IMR-90 (cell line): ENCODE measurements around the gene NHSL1. TPM values are rescaled to one million over a fixed set of nuclear protein-coding genes. Genes with fewer than 3 reads are reported as not detected.

Experiments used
- ATAC-seq: fragments of 200-7000 bp; cut with Tn5 transposase; 2 replicates; pipeline ENCODE4 v1.9.1; 2020; ENCODE audit warnings: low read depth, mild to moderate bottlenecking, moderate library complexity
- BruUV-seq: library from RNA; stranded (reverse); fragments of 400-500 nt; replicated peaks from 2 replicates; lab custom pipeline; 2021; lab: Mats Ljungman, UMichigan
- CTCF ChIA-PET: fragments of 300-600 bp; formaldehyde crosslinking; extraction: SDS; loops from one replicate; lab custom pipeline; 2021; ENCODE audit warnings: antibody characterized with exemption; lab: Yijun Ruan, JAX
- POLR2A ChIA-PET: fragments of 300-600 bp; sonication (Branson Sonifier 250); formaldehyde crosslinking; loops from one replicate; lab custom pipeline; 2022; ENCODE audit warnings: antibody characterized with exemption; ENCODE audit not compliant: unreplicated experiment; lab: Charles Lee
- DNase-seq: peaks from one replicate; pipeline ENCODE4 v3.0.0; 2013
- H2AFZ ChIP-seq: replicated peaks from 2 replicates; pipeline ENCODE3; 2013; ENCODE audit warnings: low read length, mild to moderate bottlenecking; ENCODE audit not compliant: poor library complexity
- H2AK5ac ChIP-seq: 2 replicates; pipeline ENCODE4 v1.6.1; 2013; ENCODE audit warnings: low read depth, low read length, inconsistent platforms
- H2AK9ac ChIP-seq: replicated peaks from 2 replicates; pipeline ENCODE3; 2013; ENCODE audit warnings: mild to moderate bottlenecking, low read depth, low read length, moderate library complexity; ENCODE audit not compliant: poor library complexity
- H2BK120ac ChIP-seq: 2 replicates; pipeline ENCODE4 v1.6.1; 2013; ENCODE audit warnings: low read depth, low read length, inconsistent platforms
- H2BK15ac ChIP-seq: 3 replicates; pipeline ENCODE4 v1.6.1; 2013; ENCODE audit warnings: low read depth, low read length, inconsistent platforms
- H2BK20ac ChIP-seq: 2 replicates; pipeline ENCODE4 v1.6.1; 2013; ENCODE audit warnings: low read depth, mild to moderate bottlenecking, inconsistent platforms, low read length, moderate library complexity
- H2BK5ac ChIP-seq: 2 replicates; pipeline ENCODE4 v1.6.1; 2013; ENCODE audit warnings: mild to moderate bottlenecking, low read depth, low read length, inconsistent platforms; ENCODE audit not compliant: poor library complexity, severe bottlenecking
- H3K14ac ChIP-seq: replicated peaks from 2 replicates; pipeline ENCODE4 v1.6.1; 2013; ENCODE audit warnings: low read depth, low read length, inconsistent platforms
- H3K18ac ChIP-seq: 2 replicates; pipeline ENCODE4 v1.6.1; 2013; ENCODE audit warnings: low read depth, low read length, control low read depth
- H3K23ac ChIP-seq: 2 replicates; pipeline ENCODE4 v1.6.1; 2013; ENCODE audit warnings: low read depth, low read length, inconsistent platforms
- H3K27ac ChIP-seq: 2 replicates; pipeline ENCODE4 v1.5.1; 2013; ENCODE audit warnings: mild to moderate bottlenecking, control low read depth, low read length; ENCODE audit not compliant: insufficient read depth
- H3K27me3 ChIP-seq: 2 replicates; pipeline ENCODE4 v1.6.1; 2013; ENCODE audit warnings: low read length; ENCODE audit not compliant: control insufficient read depth, insufficient read depth
- H3K36me3 ChIP-seq: 2 replicates; pipeline ENCODE4 v1.6.1; 2013; ENCODE audit warnings: low read length, mixed read lengths; ENCODE audit not compliant: control insufficient read depth, insufficient read depth
- H3K4ac ChIP-seq: 2 replicates; pipeline ENCODE4 v1.6.1; 2013; ENCODE audit warnings: low read depth, low read length, inconsistent platforms
- H3K4me1 ChIP-seq: 2 replicates; pipeline ENCODE4 v1.6.1; 2013; ENCODE audit warnings: low read length, mixed read lengths; ENCODE audit not compliant: control insufficient read depth, insufficient read depth
- H3K4me2 ChIP-seq: 2 replicates; pipeline ENCODE4 v1.6.1; 2013; ENCODE audit warnings: low read depth, mild to moderate bottlenecking, control low read depth, low read length, moderate library complexity
- H3K4me3 ChIP-seq: 2 replicates; pipeline ENCODE4 v1.5.1; 2013; ENCODE audit warnings: low read depth, mild to moderate bottlenecking, control low read depth, low read length, moderate library complexity; ENCODE audit not compliant: insufficient read depth
- H3K56ac ChIP-seq: 2 replicates; pipeline ENCODE4 v1.6.1; 2013; ENCODE audit warnings: low read length, inconsistent platforms; ENCODE audit not compliant: insufficient read depth; ENCODE audit errors: extremely low read depth
- H3K79me1 ChIP-seq, 2 experiments: 2 replicates each; pipeline ENCODE4 v1.6.1; 2013; ENCODE audit warnings: low read length in 2 of 2, inconsistent platforms in 1 of 2, low read depth in 1 of 2
- H3K9ac ChIP-seq: 2 replicates; pipeline ENCODE4 v1.6.1; 2013; ENCODE audit warnings: low read depth, low read length, control low read depth
- H3K9me1 ChIP-seq: 2 replicates; pipeline ENCODE4 v1.6.1; 2013; ENCODE audit warnings: low read length, inconsistent platforms; ENCODE audit not compliant: insufficient read depth
- H3K9me3 ChIP-seq: 2 replicates; pipeline ENCODE4 v1.6.1; 2013; ENCODE audit warnings: low read length; ENCODE audit not compliant: control insufficient read depth, insufficient read depth
- H4K20me1 ChIP-seq: 2 replicates; pipeline ENCODE4 v1.6.1; 2013; ENCODE audit warnings: low read length, inconsistent platforms; ENCODE audit not compliant: insufficient read depth
- H4K5ac ChIP-seq: 2 replicates; pipeline ENCODE4 v1.6.1; 2013; ENCODE audit warnings: mild to moderate bottlenecking, low read depth, low read length, control low read depth
- H4K8ac ChIP-seq, 2 experiments: 2 replicates each; pipeline ENCODE4 v1.6.1; 2013; ENCODE audit warnings: low read depth in 2 of 2, low read length in 2 of 2, control low read depth in 1 of 2, inconsistent platforms in 1 of 2
- H4K91ac ChIP-seq: 2 replicates; pipeline ENCODE4 v1.6.1; 2013; ENCODE audit warnings: low read depth, low read length, inconsistent platforms; ENCODE audit not compliant: insufficient read depth
- CEBPB ChIP-seq: IDR thresholded peaks from 2 replicates; pipeline ENCODE4 v1.6.1; 2012; ENCODE audit warnings: low read depth, low read length, improper control_type of control experiment
- NFE2L2 ChIP-seq: fragments of 150-350 bp; IDR thresholded peaks from 2 replicates; pipeline ENCODE4 v1.6.1; 2016; ENCODE audit warnings: low read depth, mild to moderate bottlenecking, low read length
- RFX5 ChIP-seq: IDR thresholded peaks from 2 replicates; pipeline ENCODE4 v1.8.0; 2012; ENCODE audit warnings: low read depth, mild to moderate bottlenecking, low read length, moderate library complexity
- WGBS, 2 experiments: methylation state at CpG; one replicate each; pipeline versions ENCODE4 v1.1.5 to v1.1.7; 2013; ENCODE audit warnings: missing lambda C conversion rate in 2 of 2; ENCODE audit not compliant: insufficient read length in 1 of 2; ENCODE audit errors: extremely low coverage in 2 of 2; 5-methylcytosine and 5-hydroxymethylcytosine counted together
- dilution Hi-C: fragments of 300-500 bp; cut with HindIII; formaldehyde crosslinking; loops from one replicate; pipeline ENCODE4 v1.14.3; 2018; ENCODE audit warnings: low sequenced_read_pairs; ENCODE audit not compliant: unreplicated experiment
- in situ Hi-C: fragments of 300-500 bp; cut with MboI; formaldehyde crosslinking; loops from 3 replicates; pipeline ENCODE4 v1.14.3; 2019; ENCODE audit warnings: low sequenced_read_pairs, inconsistent platforms, mixed read lengths
- intact Hi-C: fragments of 100-400 bp; cut with micrococcal nuclease; formaldehyde crosslinking; loops from 2 replicates; pipeline ENCODE4 v1.10.0; 2022
- polyA plus RNA-seq, 3 experiments: library from polyadenylated mRNA; depleted of rRNA; stranded (reverse); fragments of >200 nt; gene quantifications; 2 replicates each; pipeline ENCODE4 v1.2.3, GENCODE V29; 2012; ENCODE audit warnings: low replicate concordance in 1 of 3
- total RNA-seq: library from RNA; depleted of rRNA; stranded (reverse); fragments of >200 nt; gene quantifications from 2 replicates; pipeline ENCODE4 v1.2.3, GENCODE V29; 2012

NHSL1 gene
- total and polyA plus RNA-seq, 2 of the 4 experiments (the other 2 are of a cell fraction) = 5.6 to 7.2 TPM

DNA sequence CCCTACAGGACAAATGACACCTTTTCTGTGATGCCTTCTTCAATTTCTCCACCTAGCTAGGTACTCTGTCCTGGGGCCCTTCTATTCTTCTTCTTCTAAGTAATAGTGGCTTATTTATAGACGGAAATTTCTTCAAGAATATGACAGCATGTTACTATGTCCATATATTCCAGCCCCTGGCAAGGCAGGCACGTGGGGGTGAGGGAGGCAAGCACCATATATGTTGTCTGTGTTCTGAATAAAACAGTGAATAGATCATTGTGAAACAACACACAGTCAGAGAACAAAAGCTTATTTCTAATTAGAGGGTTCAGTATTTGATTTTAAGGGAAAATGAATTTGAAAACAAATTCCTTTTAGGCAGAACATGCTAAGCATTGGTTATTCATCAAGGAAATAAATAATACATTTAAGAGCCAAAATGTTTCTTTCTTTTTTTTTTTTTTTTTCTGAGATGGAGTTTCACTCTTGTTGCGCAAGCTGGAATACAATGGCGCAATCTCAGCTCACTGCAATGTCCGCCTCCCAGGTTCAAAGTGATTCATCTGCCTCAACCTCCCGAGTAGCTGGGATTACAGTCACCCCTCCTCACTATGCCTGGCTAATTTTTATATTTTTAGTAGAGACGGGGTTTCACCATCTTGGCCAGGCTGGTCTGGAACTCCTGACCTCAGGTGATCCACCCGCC, 89.1 kb downstream of the NHSL1 start:
- H3K27ac ChIP-seq = peak overlapping the region; percentile 67; the same call in 1 of the 2 replicates
- in situ Hi-C loops (loop anchor here (25.0 kb wide), 1 partner anchor 573 kb away; no protein-coding TSS in a partner anchor), dilution Hi-C loops (no loop called here), intact Hi-C loops (no loop called here)
- DNase-seq = peak; percentile 79
- H3K4me3 ChIP-seq = no peak overlapping the region
- peak overlapping the region; percentile 38; the same call in 1 of the 2 replicates for H3K18ac ChIP-seq
- H3K27me3 ChIP-seq = no peaks in the 10 kb centered on the region
- peaks cover 12% of the 10 kb centered on the region for H3K4me1 ChIP-seq
- H3K4me2 ChIP-seq = peak overlapping the region; percentile 26
- no TSS peak for BruUV-seq
- peak overlapping the region in 1 of 2 experiments; percentile 71; a peak in 2 of 4 replicates for H4K8ac ChIP-seq
- no CpG with 5 or more reads among the region's 8 CpGs for WGBS, 2 experiments
- no peak overlapping the region for H3K56ac ChIP-seq
- H3K14ac ChIP-seq = no peak overlapping the region
- H2BK20ac ChIP-seq = peak overlapping the region; percentile 67; the same call in 1 of the 2 replicates
- no peak overlapping the region; the same call in 1 of the 2 replicates for H2AK5ac ChIP-seq
- peak overlapping the region; percentile 45 for H3K4ac ChIP-seq
- H3K9me1 ChIP-seq = peaks cover 26% of the 10 kb centered on the region
- peaks cover 10 to 37% of the 10 kb centered on the region in 2 experiments for H3K79me1 ChIP-seq
- H2AK9ac ChIP-seq = no peak overlapping the region
- ATAC-seq = peak; percentile 50
- peak overlapping the region; percentile 46 for H2BK5ac ChIP-seq
- peak overlapping the region; percentile 51; the same call in 1 of the 2 replicates for H2BK120ac ChIP-seq
- POLR2A ChIA-PET = interaction anchor here (0.6 kb wide), 1 partner anchor 351 kb away, joined by 4 read pairs; no protein-coding TSS in a partner anchor
- peaks cover 38% of the 10 kb centered on the region for H3K36me3 ChIP-seq
- H4K20me1 ChIP-seq = no peaks in the 10 kb centered on the region; the same call in 1 of the 2 replicates
- peak overlapping the region; percentile 20; the same call in 1 of the 2 replicates for H4K5ac ChIP-seq
- no peak for TF ChIP-seq RFX5
- peak; percentile 98 for TF ChIP-seq CEBPB
- TF ChIP-seq NFE2L2 = no peak
- peak overlapping the region; percentile 62; the same call in 2 of the 3 replicates for H2BK15ac ChIP-seq
- CTCF ChIA-PET = no interaction called here
- H3K23ac ChIP-seq = no peak overlapping the region; the same call in 1 of the 2 replicates
- H4K91ac ChIP-seq = no peak overlapping the region
- H2AFZ ChIP-seq = no peak overlapping the region
- no peaks in the 10 kb centered on the region for H3K9me3 ChIP-seq
- H3K9ac ChIP-seq = no peak overlapping the region
